Progenitor cell of endocrine pancreas (in vitro differentiated cells): ENCODE results near the gene WFDC6. TPM values are rescaled to one million over a fixed set of nuclear protein-coding genes. Genes with fewer than 3 reads are reported as not detected.
"Not testable (repeated sequence)": the region's sequence is repeated elsewhere in the genome, so short reads cannot be mapped to it uniquely, and the experiment has no call there.

Source experiments
- DNase-seq: peaks from one replicate; pipeline ENCODE4 v3.0.0; 2021; ENCODE audit warnings: low spot score; ENCODE audit not compliant: unreplicated experiment
- H3K27ac Mint-ChIP-seq: 2 replicates; pipeline ENCODE4 v1.8.0; 2021; ENCODE audit warnings: mild to moderate bottlenecking, moderate library complexity, mixed read lengths
- H3K27me3 Mint-ChIP-seq: 2 replicates; pipeline ENCODE4 v1.8.0; 2021; ENCODE audit warnings: mixed read lengths
- H3K36me3 Mint-ChIP-seq: 2 replicates; pipeline ENCODE4 v1.8.0; 2022; ENCODE audit warnings: mixed read lengths; ENCODE audit not compliant: insufficient read depth
- H3K4me1 Mint-ChIP-seq: 2 replicates; pipeline ENCODE4 v1.8.0; 2021; ENCODE audit warnings: low read depth, mixed read lengths
- H3K4me3 Mint-ChIP-seq: 2 replicates; pipeline ENCODE4 v1.8.0; 2021; ENCODE audit warnings: low read depth, mild to moderate bottlenecking, moderate library complexity, mixed read lengths
- H3K9me3 Mint-ChIP-seq: 2 replicates; pipeline ENCODE4 v1.8.0; 2021; ENCODE audit warnings: low read depth, mixed read lengths
- CTCF ChIP-seq: fragments of 200-600 bp; sonication (generic); IDR thresholded peaks from one replicate; pipeline ENCODE4 v1.5.0; 2021; ENCODE audit warnings: antibody characterized with exemption, mild to moderate bottlenecking; ENCODE audit not compliant: unreplicated experiment
- long read RNA-seq: library from polyadenylated mRNA; unstranded; transcript quantifications from one replicate; pipeline ENCODE4 v2.0.0, GENCODE V29; 2020
- total RNA-seq: library from RNA; stranded (reverse); gene quantifications from 2 replicates; pipeline ENCODE4 v1.2.1, GENCODE V29; 2021

The WFDC6 gene
- total RNA-seq: not detected in 2 replicates
- long read RNA-seq: 0 reads

- DNase-seq: no peak
- H3K36me3 Mint-ChIP-seq: no peaks in the 10 kb centered on the region
- H3K27me3 Mint-ChIP-seq: peaks cover 29% of the 10 kb centered on the region
- H3K4me3 Mint-ChIP-seq: no peak within 1 kb of the TSS
- no peaks in the 10 kb centered on the region for H3K4me1 Mint-ChIP-seq
- no peak within 1 kb of the TSS for H3K27ac Mint-ChIP-seq
- no peaks in the 10 kb centered on the region for H3K9me3 Mint-ChIP-seq
- TF ChIP-seq CTCF: no peak
Measured at GRCh38 chr20:45539382-45539781, at the start of gene WFDC6. WFDC6 (minus strand) TSS chr20:45539482; CDS start chr20:45539407, 75 bp downstream.

DNA sequence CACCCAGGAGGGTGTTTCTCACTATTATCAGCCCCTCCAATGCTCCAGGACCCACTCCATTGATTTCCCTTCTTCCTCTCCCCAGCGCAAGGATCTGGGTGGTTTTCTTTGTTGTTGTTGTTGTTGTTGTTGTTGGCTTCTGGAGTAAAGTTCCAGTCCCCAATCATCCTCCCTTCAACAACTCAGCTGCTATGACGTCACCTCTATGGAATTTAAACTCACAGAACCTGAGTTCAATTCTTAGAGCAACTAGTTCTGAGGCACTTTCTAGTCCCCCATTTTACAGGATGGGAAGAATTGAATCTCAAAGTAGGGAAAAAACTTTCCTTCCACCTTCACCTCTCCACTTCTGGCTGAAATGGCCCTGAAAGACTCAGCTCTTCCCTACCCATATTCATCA lies 49.5 kb upstream of the WFDC6 start:
- no peak for DNase-seq
- H3K36me3 Mint-ChIP-seq: no peaks in the 10 kb centered on the region
- H3K4me1 Mint-ChIP-seq: no peaks in the 10 kb centered on the region
- no peak overlapping the region for H3K27ac Mint-ChIP-seq
- peaks cover 18% of the 10 kb centered on the region for H3K27me3 Mint-ChIP-seq
- no peak for TF ChIP-seq CTCF
- H3K4me3 Mint-ChIP-seq: no peak overlapping the region
- H3K9me3 Mint-ChIP-seq: peaks cover 12% of the 10 kb centered on the region

- H3K9me3 Mint-ChIP-seq, DNase-seq, H3K27ac Mint-ChIP-seq, H3K4me3 Mint-ChIP-seq, H3K4me1 Mint-ChIP-seq, H3K36me3 Mint-ChIP-seq: not testable (repeated sequence)
- peaks cover 24% of the 10 kb centered on the region for H3K27me3 Mint-ChIP-seq
Measured at GRCh38 chr20:45585986-45586385, 46.7 kb upstream of the WFDC6 start.

DNA sequence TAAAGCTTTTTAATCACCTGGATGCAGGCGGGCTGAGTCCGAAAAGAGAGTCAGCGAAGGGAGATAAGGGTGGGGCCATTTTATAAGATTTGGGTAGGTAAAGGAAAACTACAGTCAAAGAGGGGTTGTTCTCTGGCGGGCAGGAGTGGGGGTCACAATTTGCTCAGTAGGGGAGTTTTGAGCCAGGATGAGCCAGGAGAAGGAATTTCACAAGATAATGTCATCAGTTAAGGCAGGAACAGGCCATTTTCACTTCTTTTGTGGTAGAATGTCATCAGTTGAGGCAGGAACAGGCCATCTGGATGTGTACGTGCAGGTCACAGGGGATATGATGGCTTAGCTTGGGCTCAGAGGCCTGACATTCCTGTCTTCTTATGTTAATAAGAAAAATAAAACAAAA lies 45.0 kb upstream of the WFDC6 start:
- not testable (repeated sequence) for H3K27ac Mint-ChIP-seq, H3K4me1 Mint-ChIP-seq, H3K36me3 Mint-ChIP-seq, DNase-seq, H3K4me3 Mint-ChIP-seq, H3K9me3 Mint-ChIP-seq
- H3K27me3 Mint-ChIP-seq: peaks cover 24% of the 10 kb centered on the region

DNA sequence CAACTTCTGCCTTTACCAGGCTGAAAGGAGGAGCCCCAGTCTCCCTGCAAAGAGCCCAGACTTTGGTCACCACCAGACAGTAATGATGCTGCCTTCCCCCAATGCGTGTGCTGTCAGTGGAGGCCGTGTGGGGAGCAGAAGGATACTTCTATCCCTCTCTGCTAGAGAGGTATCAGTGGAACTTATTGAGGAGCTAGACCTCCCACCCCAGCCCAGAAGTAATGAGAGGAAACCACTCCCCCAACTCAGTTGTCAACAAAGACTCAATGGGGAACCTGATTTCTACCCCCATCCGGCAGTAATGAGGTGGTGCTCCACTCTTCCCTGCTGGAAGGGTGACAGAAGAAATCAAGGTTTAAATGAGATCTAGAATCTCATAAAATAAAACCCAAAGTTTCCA lies 44.2 kb upstream of the WFDC6 start:
- no peaks in the 10 kb centered on the region for H3K4me1 Mint-ChIP-seq
- no peak for TF ChIP-seq CTCF
- H3K36me3 Mint-ChIP-seq: no peaks in the 10 kb centered on the region
- no peak overlapping the region for H3K27ac Mint-ChIP-seq
- peaks cover 20% of the 10 kb centered on the region for H3K27me3 Mint-ChIP-seq
- peaks cover under 1% of the 10 kb centered on the region for H3K9me3 Mint-ChIP-seq
- DNase-seq: no peak
- H3K4me3 Mint-ChIP-seq: no peak overlapping the region

GRCh38 chr20:45581702-45582101 lies 42.4 kb upstream of the WFDC6 start:
- H3K9me3 Mint-ChIP-seq: no peaks in the 10 kb centered on the region
- H3K4me3 Mint-ChIP-seq: no peak overlapping the region
- H3K36me3 Mint-ChIP-seq: no peaks in the 10 kb centered on the region
- no peak for TF ChIP-seq CTCF
- H3K4me1 Mint-ChIP-seq: peaks cover 4% of the 10 kb centered on the region
- H3K27me3 Mint-ChIP-seq: peaks cover 14% of the 10 kb centered on the region
- DNase-seq: no peak
- H3K27ac Mint-ChIP-seq: no peak overlapping the region
